Amniotic stem cell (primary cell): ENCODE measurements around the gene ZNF737.
"Not testable (repeated sequence)": the region's sequence is repeated elsewhere in the genome, so short reads cannot be mapped to it uniquely, and the experiment has no call there.

Source experiments
- DNase-seq: peaks from one replicate; lab custom pipeline; 2025; lab: John Stamatoyannopoulos, UW

The ZNF737 gene

GRCh38 chr19:20565321-20566018 lies at the start of gene ZNF737:
TSS of gene ZNF737 (minus strand) at chr19:20565781. CDS start at chr19:20565640, 141 bp downstream.
- DNase-seq, result peak; percentile 72

- not testable (repeated sequence) for DNase-seq
These were observed 49.4 kb upstream of the ZNF737 start for GRCh38 chr19:20614971-20615370.

GRCh38 chr19:20612711-20613316 lies 47.2 kb upstream of the ZNF737 start:
- DNase-seq, result no peak

GRCh38 chr19:20611866-20612265 lies 46.3 kb upstream of the ZNF737 start:
- no peak for DNase-seq

GRCh38 chr19:20607943-20608342 lies 42.4 kb upstream of the ZNF737 start:
- DNase-seq, result no peak

GRCh38 chr19:20558571-20558970 lies 7.0 kb downstream of the ZNF737 start:
- DNase-seq, result no peak

GRCh38 chr19:20558011-20558410 lies 7.6 kb downstream of the ZNF737 start:
- no peak for DNase-seq

GRCh38 chr19:20544667-20545333 lies 20.8 kb downstream of the ZNF737 start:
- not testable (repeated sequence) for DNase-seq

- DNase-seq, result not testable (repeated sequence)
These were observed 35.3 kb downstream of the ZNF737 start for GRCh38 chr19:20530303-20530702.

- DNase-seq, result no peak
These were observed 52.2 kb downstream of the ZNF737 start for GRCh38 chr19:20513189-20513904.

GRCh38 chr19:20503476-20503875 lies 62.1 kb downstream of the ZNF737 start:
- DNase-seq, result no peak
